Measurements from ENCODE around the gene NFATC2. TPM values are rescaled to one million over a fixed set of nuclear protein-coding genes. Genes with fewer than 3 reads are reported as not detected.

Gene NFATC2
- polyA plus RNA-seq, 1 experiment = 0.21 TPM

GRCh38 chr20:51531712-51532456, 10.6 kb downstream of the NFATC2 start:
- ChIA-PET CTCF (interaction anchor here (1.4 kb wide), 1 partner anchor 63 kb away, joined by 3 read pairs; no protein-coding TSS in a partner anchor), POLR2A (no interaction called here)
- Histone ChIP-seq H3K36me3 (ENCODE audit: control insufficient read depth, insufficient read depth, low read length) (no peaks in the 10 kb centered on the region), H3K27me3 (ENCODE audit: control insufficient read depth, insufficient read depth, low read length) (no peaks in the 10 kb centered on the region), H3K4me3 (ENCODE audit: low read depth, low read length) (no peak overlapping the region)
- TF ChIP-seq, protein P1, sequence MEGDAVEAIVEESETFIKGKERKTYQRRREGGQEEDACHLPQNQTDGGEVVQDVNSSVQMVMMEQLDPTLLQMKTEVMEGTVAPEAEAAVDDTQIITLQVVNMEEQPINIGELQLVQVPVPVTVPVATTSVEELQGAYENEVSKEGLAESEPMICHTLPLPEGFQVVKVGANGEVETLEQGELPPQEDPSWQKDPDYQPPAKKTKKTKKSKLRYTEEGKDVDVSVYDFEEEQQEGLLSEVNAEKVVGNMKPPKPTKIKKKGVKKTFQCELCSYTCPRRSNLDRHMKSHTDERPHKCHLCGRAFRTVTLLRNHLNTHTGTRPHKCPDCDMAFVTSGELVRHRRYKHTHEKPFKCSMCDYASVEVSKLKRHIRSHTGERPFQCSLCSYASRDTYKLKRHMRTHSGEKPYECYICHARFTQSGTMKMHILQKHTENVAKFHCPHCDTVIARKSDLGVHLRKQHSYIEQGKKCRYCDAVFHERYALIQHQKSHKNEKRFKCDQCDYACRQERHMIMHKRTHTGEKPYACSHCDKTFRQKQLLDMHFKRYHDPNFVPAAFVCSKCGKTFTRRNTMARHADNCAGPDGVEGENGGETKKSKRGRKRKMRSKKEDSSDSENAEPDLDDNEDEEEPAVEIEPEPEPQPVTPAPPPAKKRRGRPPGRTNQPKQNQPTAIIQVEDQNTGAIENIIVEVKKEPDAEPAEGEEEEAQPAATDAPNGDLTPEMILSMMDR (IDR thresholded peaks at IDR 0.05; ENCODE audit: insufficient read depth, low read depth, low read length) = no peak
- DNase-seq (ENCODE audit: low read depth) = no peak

- Histone ChIP-seq H3K27me3 (ENCODE audit: control insufficient read depth, insufficient read depth, low read length) (no peaks in the 10 kb centered on the region), H3K4me3 (ENCODE audit: low read depth, low read length) (no peak overlapping the region), H3K36me3 (ENCODE audit: control insufficient read depth, insufficient read depth, low read length) (no peaks in the 10 kb centered on the region)
- no peak for DNase-seq (ENCODE audit: low read depth)
- ChIA-PET POLR2A (no interaction called here), CTCF (no interaction called here)
- TF ChIP-seq, protein P1 (IDR thresholded peaks at IDR 0.05; ENCODE audit: insufficient read depth, low read depth, low read length) = no peak
These were observed 11.3 kb downstream of the NFATC2 start for GRCh38 chr20:51531141-51531710.

DNA sequence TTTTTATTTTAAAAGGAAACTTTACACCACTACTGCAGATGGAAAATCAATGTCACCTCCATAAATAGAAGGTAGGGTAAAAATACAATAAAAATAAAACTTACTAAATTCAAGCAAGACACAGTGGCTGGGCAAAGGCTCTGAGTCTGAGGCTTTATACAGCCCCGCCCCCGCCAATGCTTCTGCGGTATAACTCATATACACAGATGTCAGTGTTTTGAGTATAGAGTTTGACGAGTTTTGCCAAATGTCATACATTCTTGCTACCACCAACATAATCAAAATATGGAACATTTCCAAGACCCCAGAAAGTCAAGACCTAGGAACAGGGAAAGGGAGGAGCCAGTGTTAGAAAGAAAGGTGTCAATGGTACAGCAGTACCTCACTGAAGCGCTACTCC, 12.8 kb downstream of the NFATC2 start:
- no peak overlapping the region for H3K4me3 ChIP-seq (ENCODE audit: low read depth, low read length)
- CTCF ChIA-PET = no interaction called here

DNA sequence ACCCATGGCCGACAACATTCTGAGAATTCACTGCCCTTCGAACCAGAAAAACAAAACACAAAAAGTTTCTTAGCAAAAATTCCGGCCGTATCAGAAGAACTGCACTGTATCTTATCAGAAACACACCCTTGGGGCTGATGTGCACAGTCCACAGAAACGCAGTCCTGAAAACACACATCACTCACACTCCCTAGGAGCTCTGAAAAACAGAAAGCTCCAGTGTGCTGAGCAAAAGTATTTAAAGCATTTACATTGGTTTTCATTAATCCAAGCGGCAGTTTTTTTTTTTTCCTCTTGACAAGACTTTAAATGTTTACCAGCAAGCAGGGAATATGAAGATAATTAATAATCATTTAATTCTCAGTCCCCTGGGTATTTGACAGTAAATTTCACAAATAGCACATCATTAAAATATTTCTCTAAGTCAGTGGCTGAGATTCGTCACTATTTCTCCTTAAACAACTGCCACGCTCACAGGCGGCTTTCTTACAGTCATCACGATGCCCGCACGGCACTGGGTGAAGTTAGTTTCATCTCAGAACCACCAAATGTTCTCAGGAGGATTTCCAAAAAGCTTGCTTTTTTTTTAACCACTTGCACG, 13.3 kb downstream of the NFATC2 start:
- no peak for DNase-seq (ENCODE audit: low read depth)
- Histone ChIP-seq H3K36me3 (ENCODE audit: control insufficient read depth, insufficient read depth, low read length) (no peaks in the 10 kb centered on the region), H3K4me3 (ENCODE audit: low read depth, low read length) (peak overlapping the region; percentile 21), H3K27me3 (ENCODE audit: control insufficient read depth, insufficient read depth, low read length) (no peaks in the 10 kb centered on the region)
- ChIA-PET CTCF (interaction anchor here (0.6 to 1.2 kb wide), 3 partner anchors 12 to 161 kb away, joined by 3 to 4 read pairs (median 4); no protein-coding TSS in a partner anchor), POLR2A (interaction anchor here (0.7 kb wide), 2 partner anchors 118 to 274 kb away, joined by 5 to 9 read pairs; no protein-coding TSS in a partner anchor)
- TF ChIP-seq, protein P1 (IDR thresholded peaks at IDR 0.05; ENCODE audit: insufficient read depth, low read depth, low read length) = no peak

More for the DNA sequence above, 12.8 kb downstream of the NFATC2 start:
- TF ChIP-seq, protein P1 (IDR thresholded peaks at IDR 0.05; ENCODE audit: insufficient read depth, low read depth, low read length) = no peak
- DNase-seq (ENCODE audit: low read depth) = no peak
- POLR2A ChIA-PET = no interaction called here
- Histone ChIP-seq H3K36me3 (ENCODE audit: control insufficient read depth, insufficient read depth, low read length) (no peaks in the 10 kb centered on the region), H3K27me3 (ENCODE audit: control insufficient read depth, insufficient read depth, low read length) (no peaks in the 10 kb centered on the region)
